GM12874 (cell line): ENCODE results near the gene SH3PXD2A.

Source experiments
- TF ChIP-seq, protein P1 (sequence below): IDR thresholded peaks from 2 replicates; pipeline ENCODE4 v1.5.1; 2011; ENCODE audit warnings: low read depth, mild to moderate bottlenecking, control low read depth, low read length, moderate library complexity; ENCODE audit not compliant: insufficient read depth

The SH3PXD2A gene

DNA sequence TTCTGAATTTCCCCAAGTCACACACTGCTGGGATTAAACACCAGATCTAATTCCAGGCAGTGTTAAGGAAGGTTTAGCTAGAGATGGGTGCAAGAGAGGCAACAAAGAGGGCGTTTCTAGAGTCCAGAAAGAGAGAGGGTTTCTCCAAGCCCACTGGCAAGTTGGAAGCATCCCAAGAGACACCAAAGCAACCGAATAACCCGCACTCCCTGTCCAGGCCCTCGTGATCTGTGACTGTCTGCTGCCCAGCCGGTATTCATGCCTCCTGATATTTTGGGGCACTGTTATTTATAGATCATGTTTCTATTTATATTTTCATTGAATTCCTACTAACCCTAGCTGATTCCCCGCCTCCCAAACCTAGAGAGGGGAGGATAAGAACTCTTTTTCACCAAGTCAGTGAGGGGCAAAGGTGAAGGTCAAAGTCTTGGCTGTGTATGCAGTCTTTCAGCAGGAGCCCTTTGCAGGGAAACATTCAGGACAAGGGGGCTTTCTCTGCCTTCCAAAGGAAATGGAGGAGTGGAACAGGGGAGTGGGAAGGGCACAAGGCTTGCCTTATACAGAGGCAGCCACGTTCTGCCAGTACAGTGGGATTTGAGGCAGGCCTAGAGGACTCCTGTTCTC is 103.6 kb downstream of the SH3PXD2A start:
- TF ChIP-seq, protein P1, sequence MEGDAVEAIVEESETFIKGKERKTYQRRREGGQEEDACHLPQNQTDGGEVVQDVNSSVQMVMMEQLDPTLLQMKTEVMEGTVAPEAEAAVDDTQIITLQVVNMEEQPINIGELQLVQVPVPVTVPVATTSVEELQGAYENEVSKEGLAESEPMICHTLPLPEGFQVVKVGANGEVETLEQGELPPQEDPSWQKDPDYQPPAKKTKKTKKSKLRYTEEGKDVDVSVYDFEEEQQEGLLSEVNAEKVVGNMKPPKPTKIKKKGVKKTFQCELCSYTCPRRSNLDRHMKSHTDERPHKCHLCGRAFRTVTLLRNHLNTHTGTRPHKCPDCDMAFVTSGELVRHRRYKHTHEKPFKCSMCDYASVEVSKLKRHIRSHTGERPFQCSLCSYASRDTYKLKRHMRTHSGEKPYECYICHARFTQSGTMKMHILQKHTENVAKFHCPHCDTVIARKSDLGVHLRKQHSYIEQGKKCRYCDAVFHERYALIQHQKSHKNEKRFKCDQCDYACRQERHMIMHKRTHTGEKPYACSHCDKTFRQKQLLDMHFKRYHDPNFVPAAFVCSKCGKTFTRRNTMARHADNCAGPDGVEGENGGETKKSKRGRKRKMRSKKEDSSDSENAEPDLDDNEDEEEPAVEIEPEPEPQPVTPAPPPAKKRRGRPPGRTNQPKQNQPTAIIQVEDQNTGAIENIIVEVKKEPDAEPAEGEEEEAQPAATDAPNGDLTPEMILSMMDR: no peak

DNA sequence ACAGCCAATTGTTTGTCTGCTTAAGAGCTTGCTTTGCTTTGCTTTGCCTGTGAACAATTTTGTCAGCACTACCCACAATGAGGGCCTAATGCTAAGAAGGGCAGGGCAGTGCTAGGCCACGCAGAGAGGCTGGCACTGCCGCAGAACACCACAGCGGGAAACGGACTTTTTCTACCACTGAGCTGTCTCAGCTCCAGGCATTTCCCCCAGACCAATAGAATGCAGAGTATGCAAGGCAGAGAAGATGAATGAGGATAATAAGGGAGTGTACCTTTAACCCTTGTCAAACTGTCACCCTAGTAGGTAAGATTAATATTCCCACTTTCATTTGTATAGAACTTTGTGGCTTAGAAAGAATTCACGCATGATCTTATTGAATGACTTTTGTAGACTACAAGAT is 104.5 kb downstream of the SH3PXD2A start:
- TF ChIP-seq, protein P1: no peak

DNA sequence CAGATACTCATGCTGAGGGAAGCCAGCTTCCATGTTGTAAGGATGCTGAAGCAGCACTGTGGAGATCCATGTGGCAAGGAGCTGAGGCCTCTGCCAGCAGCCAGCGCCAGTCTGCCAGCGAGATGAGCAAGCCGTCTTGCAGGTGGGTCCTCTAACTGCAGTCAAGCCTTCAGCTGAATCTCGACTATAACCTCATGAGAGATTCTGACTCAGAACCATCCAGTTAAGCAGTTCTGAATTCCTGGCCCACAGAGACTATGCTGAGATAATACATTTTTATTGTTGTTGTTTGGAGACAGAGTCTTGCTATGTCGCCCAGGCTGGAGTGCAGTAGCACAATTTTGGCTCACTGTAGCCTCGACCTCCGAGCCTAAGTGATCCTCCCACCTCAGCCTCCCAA is 105.6 kb downstream of the SH3PXD2A start:
- TF ChIP-seq, protein P1: no peak

DNA sequence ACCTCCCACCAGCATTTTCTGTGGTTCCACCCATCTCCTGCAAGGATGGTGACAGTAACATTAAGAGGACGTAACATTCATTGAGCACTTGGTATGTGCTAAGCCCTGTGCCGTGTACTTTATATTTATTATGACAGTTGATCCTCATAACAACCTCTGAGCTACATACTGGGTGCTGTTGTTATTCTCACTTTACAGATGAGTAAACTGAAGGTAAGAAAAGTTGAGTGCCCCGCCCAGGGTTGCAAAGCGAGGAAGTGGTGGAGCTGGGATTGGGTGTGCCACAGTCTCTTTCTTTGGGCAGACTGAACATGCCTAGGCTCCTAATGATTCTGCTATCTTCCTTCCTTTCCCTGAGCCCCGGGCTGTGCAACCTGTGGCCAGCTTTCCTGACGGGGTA is 107.4 kb downstream of the SH3PXD2A start:
- TF ChIP-seq, protein P1: no peak

DNA sequence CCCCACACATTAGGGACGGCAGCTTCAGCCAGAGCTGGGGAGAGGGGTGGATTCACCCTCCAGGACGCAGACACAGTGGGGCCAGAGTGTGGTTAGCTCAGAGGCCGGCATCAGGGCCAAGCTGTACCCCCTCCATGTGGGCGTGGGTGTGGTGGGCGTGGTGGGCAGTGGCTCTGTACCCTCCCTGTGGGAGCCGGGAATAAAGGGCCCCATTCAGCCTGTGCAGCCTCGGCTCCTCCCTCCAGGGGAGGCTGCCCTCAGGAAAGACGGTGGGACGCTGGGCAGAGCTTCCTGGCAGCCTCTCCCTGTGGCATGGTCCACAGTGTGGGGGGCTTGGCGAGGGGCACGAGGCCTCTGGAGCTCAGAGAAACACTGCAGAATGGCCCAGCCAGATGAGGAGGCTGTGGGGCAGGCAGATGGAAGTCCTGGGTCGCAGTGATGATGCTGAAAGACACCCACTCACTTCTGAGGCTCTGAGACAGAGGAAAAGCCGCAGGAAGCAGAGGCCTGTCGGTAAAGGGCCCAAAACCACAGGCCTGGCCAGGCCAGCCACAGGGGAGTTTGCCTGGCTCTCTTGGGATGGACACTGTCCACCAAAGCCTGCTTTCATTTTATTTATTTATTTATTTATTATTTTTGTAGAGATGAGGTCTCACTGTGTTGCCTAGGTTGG is 108.0 kb downstream of the SH3PXD2A start:
- TF ChIP-seq, protein P1: no peak

DNA sequence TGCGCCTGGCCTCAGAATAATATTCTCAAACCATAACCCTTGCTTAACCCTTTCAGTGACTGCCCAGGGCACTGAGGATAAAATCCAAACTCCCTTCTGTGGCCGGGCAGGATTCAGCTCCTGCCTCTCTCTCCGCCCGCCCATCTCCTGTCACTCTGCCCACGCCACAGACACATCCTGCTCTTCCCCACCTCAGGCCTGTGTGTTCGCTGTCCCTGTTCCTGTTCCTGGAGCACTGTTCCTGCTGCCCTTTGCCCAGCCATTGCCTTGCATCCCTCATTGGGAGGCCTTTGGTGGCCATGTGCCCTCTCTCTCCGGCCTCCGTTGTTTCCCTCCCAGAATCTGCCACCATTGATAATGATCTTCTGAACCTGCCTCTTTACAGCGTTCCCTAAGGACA is 108.8 kb downstream of the SH3PXD2A start:
- TF ChIP-seq, protein P1: no peak

DNA sequence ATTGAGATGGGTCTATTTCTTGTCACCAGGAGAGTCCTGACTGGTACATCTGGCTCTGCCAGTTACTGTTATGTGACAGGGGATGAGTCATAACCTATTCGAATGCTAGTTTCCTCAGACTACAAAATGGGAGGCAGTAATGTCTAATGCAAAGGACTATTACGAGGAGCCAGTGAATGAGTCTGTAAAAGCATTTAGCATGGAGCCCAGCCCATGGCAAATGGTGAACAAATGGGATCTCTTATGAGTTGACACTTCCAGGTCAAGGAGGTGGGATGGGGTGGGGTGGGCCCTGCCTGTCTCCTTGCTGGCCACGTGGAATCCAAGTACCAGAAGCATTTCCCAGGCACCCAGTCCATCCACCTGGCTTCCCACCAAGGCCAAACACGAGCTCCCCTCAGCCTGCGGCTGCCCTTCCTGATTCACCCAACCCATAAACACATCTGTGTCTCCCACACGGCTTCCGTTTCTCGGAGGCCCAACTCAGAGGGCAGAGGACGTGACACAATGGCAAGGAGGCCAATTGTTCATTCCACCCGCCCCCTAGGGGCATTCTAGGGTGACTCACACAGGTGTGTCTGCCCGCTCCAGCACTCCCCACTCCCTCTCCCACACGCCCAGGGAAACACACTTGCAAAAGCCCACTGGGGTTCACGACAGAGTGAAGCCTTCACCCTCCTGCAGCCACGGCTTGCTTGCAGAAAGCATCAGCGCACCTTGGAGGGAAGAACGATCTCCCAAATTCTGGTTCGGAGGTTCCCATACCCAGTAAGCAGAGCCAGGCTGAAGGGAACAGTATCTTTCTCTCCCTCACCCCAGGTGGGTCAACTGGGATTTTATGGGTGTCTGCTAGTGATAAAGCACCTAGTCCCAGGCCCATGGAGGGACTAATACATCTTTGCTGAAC is 109.8 kb downstream of the SH3PXD2A start:
- TF ChIP-seq, protein P1: no peak
